Measurements from ENCODE around the gene CTNNA3. TPM values are rescaled to one million over a fixed set of nuclear protein-coding genes. Genes with fewer than 3 reads are reported as not detected.

Gene CTNNA3
- total and polyA plus RNA-seq, 12 donors = 0.03 to 14.4 (median 0.47) TPM; not detected in 1

GRCh38 chr10:66513504-66513903, 1182.5 kb downstream of the CTNNA3 start:
- DNase-seq = no peak
- Histone ChIP-seq H3K27me3 (no peaks in the 10 kb centered on the region), H3K9me3 (replicated peaks in 1 of 3) (peaks cover 0 to 6% (median 0%) of the 10 kb centered on the region in 3 donors), H3K4me1 (replicated peaks in 1 of 2) (no peaks in the 10 kb centered on the region), H3K27ac (no peak overlapping the region), H3K36me3 (replicated peaks in 1 of 2) (no peaks in the 10 kb centered on the region), H3K4me3 (no peak overlapping the region)
- TF ChIP-seq POLR2A (IDR thresholded peaks at IDR 0.05) = no peak
- no peak for TF ChIP-seq CTCF (IDR thresholded peaks at IDR 0.05)
- 63 to 78% (median 67%) methylated on average over 1 to 2 of the region's 2 CpGs for WGBS, 4 donors
- intact Hi-C loops (cut with DNase I) = no loop called here

GRCh38 chr10:66505003-66505657, 1190.9 kb downstream of the CTNNA3 start:
- Histone ChIP-seq H3K9me3 (replicated peaks in 1 of 3) (no peaks in the 10 kb centered on the region), H3K27me3 (no peaks in the 10 kb centered on the region), H3K4me1 (replicated peaks in 1 of 2) (no peaks in the 10 kb centered on the region), H3K36me3 (replicated peaks in 1 of 2) (no peaks in the 10 kb centered on the region), H3K27ac (no peak overlapping the region), H3K4me3 (no peak overlapping the region)
- TF ChIP-seq POLR2A (IDR thresholded peaks at IDR 0.05) (no peak), CTCF (IDR thresholded peaks at IDR 0.05) (no peak)
- WGBS, 4 donors = 92 to 96% (median 94%) methylated on average over 2 of the region's 2 CpGs
- intact Hi-C loops (cut with DNase I) = no loop called here
- no peak for DNase-seq

GRCh38 chr10:66501356-66501755, 1194.6 kb downstream of the CTNNA3 start:
- WGBS, 4 donors = 81 to 87% (median 84%) methylated on average over 2 of the region's 2 CpGs
- no peaks in the 10 kb centered on the region for H3K4me1 ChIP-seq (replicated peaks in 1 of 2)
- H3K27me3 ChIP-seq = no peaks in the 10 kb centered on the region
- DNase-seq = no peak
- H3K9me3 ChIP-seq (replicated peaks in 1 of 3) = no peaks in the 10 kb centered on the region
- H3K36me3 ChIP-seq (replicated peaks in 1 of 2) = no peaks in the 10 kb centered on the region
- TF ChIP-seq POLR2A (IDR thresholded peaks at IDR 0.05) (no peak), CTCF (IDR thresholded peaks at IDR 0.05) (no peak)
- no peak overlapping the region for H3K27ac ChIP-seq
- H3K4me3 ChIP-seq = no peak overlapping the region
- intact Hi-C loops (cut with DNase I) = no loop called here

- H3K4me3 ChIP-seq = no peak overlapping the region
- intact Hi-C loops (cut with DNase I) = no loop called here
- no peaks in the 10 kb centered on the region for H3K27me3 ChIP-seq
- H3K4me1 ChIP-seq (replicated peaks in 1 of 2) = no peaks in the 10 kb centered on the region
- no peaks in the 10 kb centered on the region for H3K36me3 ChIP-seq (replicated peaks in 1 of 2)
- H3K27ac ChIP-seq = no peak overlapping the region
- DNase-seq = no peak
- no peaks in the 10 kb centered on the region for H3K9me3 ChIP-seq (replicated peaks in 1 of 3)
- TF ChIP-seq POLR2A (IDR thresholded peaks at IDR 0.05) = no peak
- no peak for TF ChIP-seq CTCF (IDR thresholded peaks at IDR 0.05)
Measured at GRCh38 chr10:66483966-66484365, 1212.0 kb downstream of the CTNNA3 start.
